Activated CD4-positive, alpha-beta T cell treated with anti-CD3 and anti-CD28 coated beads, Interleukin-2, amount 50 U/mL, for 4 hours (primary cell): Measurements from ENCODE around the gene GPBAR1.
"Not testable (repeated sequence)": the region's sequence is repeated elsewhere in the genome, so short reads cannot be mapped to it uniquely, and the experiment has no call there.

Source experiments
- DNase-seq, 2 experiments: peaks; one replicate each; pipeline ENCODE4 v3.0.0-alpha.2; 2020

GPBAR1 gene

GRCh38 chr2:218269900-218270720, 9.3 kb downstream of the GPBAR1 start, which contains the start of the genes AAMP and PNKD:
AAMP (minus strand) TSS chr2:218270137; CDS start chr2:218270086, 51 bp downstream.
PNKD (plus strand) TSS chr2:218270519; CDS start chr2:218270536, 17 bp downstream.
- peak; percentile 100 for DNase-seq

GRCh38 chr2:218270721-218271486, 10.1 kb downstream of the GPBAR1 start:
- no peak for DNase-seq

GRCh38 chr2:218271487-218271797, 10.6 kb downstream of the GPBAR1 start:
- no peak for DNase-seq

- DNase-seq, result no peak
Observed at GRCh38 chr2:218271865-218272530, 11.2 kb downstream of the GPBAR1 start.

- DNase-seq, result peak; percentile 75 to 76
Observed at GRCh38 chr2:218272531-218273212, 11.9 kb downstream of the GPBAR1 start.

GRCh38 chr2:218273214-218273907, 12.5 kb downstream of the GPBAR1 start:
- not testable (repeated sequence) for DNase-seq

GRCh38 chr2:218273908-218274249, 13.1 kb downstream of the GPBAR1 start:
- no peak for DNase-seq

- no peak for DNase-seq
Observed at GRCh38 chr2:218274586-218274985, 13.8 kb downstream of the GPBAR1 start.

GRCh38 chr2:218275371-218276072, 14.7 kb downstream of the GPBAR1 start:
- no peak for DNase-seq

GRCh38 chr2:218276986-218277755, 16.4 kb downstream of the GPBAR1 start:
- DNase-seq, result no peak

- no peak for DNase-seq
Observed at GRCh38 chr2:218277921-218278320, 17.1 kb downstream of the GPBAR1 start.

- DNase-seq, result no peak
Observed at GRCh38 chr2:218278531-218279360, 17.9 kb downstream of the GPBAR1 start.

GRCh38 chr2:218280260-218280870, 19.6 kb downstream of the GPBAR1 start:
- DNase-seq, result no peak

GRCh38 chr2:218281449-218281848, 20.6 kb downstream of the GPBAR1 start:
- no peak for DNase-seq

GRCh38 chr2:218282173-218282991, 21.6 kb downstream of the GPBAR1 start:
- DNase-seq, result no peak

GRCh38 chr2:218284106-218284811, 23.4 kb downstream of the GPBAR1 start:
- DNase-seq, result peak; percentile 50 to 52

- DNase-seq, result no peak
Observed at GRCh38 chr2:218285604-218286003, 24.8 kb downstream of the GPBAR1 start.
